GM20000 (cell line): ENCODE measurements around the gene CHD5.
A peak's percentile ranks its signal among the peaks of the same experiment; 100 is the strongest.

Experiments
- DNase-seq: peaks from one replicate; pipeline ENCODE4 v3.0.0; 2012; ENCODE audit warnings: low spot score
- TF ChIP-seq, protein P1 (sequence below): IDR thresholded peaks from 2 replicates; pipeline ENCODE4 v1.5.1; 2012; ENCODE audit warnings: mild to moderate bottlenecking, control low read depth; ENCODE audit errors: extremely low read depth, missing control alignments

The CHD5 gene

DNA sequence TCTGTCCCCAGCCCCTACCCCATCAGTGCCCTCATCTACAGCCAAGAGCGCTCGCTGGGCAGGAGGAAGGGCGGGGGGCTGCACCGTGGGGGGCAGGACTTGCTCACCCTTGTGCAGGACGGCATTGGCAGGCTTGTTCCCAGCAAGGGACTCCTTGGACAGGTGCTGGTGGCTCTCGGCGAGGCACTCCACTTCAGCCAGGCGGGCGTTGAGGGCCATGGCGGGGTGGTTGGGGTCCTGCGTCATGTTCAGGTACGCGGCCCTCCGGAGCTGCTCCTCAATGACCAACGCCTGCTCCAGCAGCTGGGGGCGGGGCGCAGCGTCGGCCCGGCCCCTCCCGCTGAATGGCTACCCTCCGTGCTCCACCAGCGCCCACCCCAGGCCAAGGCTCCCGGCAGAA lies 70.4 kb downstream of the CHD5 start:
- TF ChIP-seq, protein P1, sequence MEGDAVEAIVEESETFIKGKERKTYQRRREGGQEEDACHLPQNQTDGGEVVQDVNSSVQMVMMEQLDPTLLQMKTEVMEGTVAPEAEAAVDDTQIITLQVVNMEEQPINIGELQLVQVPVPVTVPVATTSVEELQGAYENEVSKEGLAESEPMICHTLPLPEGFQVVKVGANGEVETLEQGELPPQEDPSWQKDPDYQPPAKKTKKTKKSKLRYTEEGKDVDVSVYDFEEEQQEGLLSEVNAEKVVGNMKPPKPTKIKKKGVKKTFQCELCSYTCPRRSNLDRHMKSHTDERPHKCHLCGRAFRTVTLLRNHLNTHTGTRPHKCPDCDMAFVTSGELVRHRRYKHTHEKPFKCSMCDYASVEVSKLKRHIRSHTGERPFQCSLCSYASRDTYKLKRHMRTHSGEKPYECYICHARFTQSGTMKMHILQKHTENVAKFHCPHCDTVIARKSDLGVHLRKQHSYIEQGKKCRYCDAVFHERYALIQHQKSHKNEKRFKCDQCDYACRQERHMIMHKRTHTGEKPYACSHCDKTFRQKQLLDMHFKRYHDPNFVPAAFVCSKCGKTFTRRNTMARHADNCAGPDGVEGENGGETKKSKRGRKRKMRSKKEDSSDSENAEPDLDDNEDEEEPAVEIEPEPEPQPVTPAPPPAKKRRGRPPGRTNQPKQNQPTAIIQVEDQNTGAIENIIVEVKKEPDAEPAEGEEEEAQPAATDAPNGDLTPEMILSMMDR = no peak
- DNase-seq = no peak

DNA sequence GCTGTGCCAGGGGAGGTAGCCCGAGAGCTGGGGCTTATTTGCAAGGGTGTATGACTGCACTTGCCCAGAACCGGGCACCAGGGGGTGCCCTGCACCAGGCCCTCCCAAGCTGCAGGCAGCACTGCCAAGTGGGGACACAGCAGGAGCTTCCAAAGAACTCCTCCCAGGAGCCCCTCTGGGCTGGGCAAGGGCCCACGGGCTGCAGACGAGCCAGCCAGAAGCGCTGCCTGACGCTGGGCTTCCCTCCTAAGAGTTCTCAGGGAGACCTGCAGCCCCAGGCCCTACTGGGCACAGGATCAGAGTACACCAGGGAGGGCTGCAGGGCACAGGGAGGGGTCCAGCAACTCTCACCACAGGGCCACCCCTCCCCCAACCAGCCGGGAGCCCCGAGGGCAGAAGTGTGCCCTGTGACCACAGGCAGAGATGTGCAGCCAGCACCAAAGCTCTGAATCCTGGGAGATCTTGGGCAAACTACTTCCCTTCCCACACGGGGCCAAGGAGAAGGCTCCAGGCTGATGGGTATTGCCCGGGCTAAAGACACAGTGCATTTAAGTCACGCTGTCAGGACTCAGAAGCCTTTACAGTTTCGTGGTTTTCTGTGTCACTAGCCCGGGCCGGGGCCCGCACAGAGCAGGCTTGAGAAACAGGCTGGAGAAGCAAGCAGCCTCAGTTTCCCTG lies 71.0 kb downstream of the CHD5 start:
- peak; percentile 84 for DNase-seq
- TF ChIP-seq, protein P1 = no peak

DNA sequence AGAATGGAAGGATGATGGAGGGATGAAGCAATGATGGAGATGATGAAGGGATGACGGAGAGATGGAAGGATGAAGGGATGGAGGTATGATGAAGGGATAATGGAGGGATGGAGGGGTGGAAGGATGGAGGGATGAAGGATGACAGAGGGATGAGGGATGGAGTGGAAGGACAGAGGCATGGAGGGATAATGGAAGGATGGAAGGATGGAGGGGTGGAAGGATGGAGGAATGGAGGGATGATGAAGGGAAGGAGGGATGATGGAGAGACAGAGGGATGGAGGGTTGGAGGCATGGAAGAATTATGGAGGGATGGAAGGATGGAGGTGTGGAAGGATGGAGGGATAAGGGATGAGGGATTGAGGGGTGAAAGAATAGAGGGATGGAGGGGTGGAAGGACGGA lies 71.6 kb downstream of the CHD5 start:
- no peak for DNase-seq
- TF ChIP-seq, protein P1 = no peak

DNA sequence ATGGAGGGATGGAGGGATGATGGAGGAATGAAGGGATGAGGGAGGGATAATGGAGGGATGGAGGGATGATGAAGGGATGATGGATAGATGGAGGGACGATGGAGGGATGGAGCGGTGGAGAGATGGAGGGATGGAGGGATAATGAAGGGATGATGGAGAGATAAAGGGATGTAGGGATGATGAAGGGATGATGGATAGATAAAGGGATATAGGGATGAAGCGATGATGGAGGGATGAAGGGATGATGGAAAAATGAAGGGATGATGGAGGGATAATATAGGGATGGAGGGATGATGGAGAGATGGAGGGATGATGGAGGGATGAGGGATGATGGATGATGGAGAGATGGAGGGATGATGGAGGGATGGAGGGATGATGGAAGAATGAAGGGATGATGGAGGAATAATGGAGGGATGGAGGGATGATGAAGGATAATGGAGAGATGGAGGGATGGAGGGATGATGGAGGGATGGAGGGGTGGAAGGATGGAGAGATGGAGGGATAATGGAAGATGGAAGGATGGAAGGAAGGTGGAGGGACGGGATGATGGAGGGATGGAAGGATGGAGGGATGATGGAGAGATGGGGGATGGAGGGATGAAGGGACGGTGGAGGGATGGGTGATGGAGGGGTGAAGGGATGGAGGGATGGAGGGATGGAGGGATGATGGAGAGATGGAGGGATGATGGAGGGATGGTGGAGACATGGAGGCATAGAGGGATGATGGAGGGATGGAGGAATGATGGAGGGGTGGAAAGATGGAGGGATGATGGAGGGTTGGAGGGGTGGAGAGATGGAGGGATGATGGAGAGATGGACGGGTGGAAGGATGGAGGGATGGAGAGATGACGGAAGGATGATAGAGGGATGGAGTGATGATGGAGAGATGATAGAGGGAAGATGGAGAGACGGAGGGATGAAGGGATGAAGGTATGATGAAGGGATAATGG lies 72.4 kb downstream of the CHD5 start:
- DNase-seq = no peak
- TF ChIP-seq, protein P1 = no peak

DNA sequence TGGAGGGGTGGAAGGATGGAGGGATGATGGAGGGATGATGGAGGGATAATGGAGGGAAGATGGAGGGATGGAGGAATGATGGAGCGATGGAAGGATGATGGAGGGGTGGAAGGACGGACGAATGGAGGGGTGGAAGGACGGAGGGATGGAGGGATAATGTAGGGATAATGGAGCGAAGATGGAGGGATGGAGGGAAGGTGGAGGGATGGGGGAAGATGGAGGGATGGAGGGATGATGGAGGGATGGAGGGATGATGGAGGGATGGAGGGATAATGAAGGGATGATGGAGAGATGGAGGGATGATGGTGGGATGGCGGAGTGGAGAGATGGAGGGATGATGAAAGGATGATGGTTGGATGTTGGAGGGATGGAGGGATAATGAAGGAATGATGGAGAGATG lies 73.1 kb downstream of the CHD5 start:
- TF ChIP-seq, protein P1 = no peak
- DNase-seq = no peak

DNA sequence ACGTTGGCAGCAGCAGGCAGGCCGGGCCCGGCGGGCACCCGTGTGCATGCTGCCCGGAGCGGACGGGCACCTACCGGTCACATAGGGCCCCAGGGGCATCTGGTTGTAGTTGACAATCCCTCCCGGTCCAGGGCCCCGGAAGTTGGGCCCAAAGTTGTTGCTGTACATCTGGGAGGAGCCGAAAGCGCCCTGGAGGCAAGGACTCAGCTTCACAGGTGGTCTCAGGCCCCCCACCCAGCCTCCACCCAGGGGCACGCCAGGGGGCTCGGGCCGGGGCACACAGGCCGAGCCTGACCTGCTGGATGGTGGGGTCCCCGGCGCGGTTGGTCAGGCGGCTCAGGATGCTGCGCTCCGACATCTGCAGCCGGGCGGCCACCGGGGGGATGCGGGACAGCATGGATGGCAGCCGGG lies 73.8 kb downstream of the CHD5 start:
- TF ChIP-seq, protein P1 = no peak
- no peak for DNase-seq

DNA sequence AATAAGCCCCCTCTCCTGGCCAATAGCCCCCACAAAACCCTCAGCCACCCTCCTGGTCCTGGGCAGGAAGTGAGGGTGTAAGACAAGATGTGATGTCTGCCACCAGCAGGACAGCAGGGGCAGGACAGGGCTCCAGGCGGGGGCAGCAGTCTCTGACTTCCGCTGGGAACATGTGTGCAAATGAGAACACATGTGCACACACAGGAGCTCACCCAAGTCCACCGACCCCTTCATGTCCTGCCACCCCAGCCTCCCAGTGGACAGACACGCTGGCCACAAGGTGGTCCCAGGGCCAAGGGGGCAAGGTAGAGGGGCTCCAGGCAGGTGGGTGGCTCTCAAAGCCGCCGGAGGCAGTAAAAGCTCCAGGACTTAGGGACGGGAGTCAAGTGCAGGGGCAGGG lies 74.4 kb downstream of the CHD5 start:
- TF ChIP-seq, protein P1 = no peak
- no peak for DNase-seq
